HG03025 (cell line): ENCODE data around the gene PDGFC.

Experiments
- ATAC-seq: cut with Tn5 transposase; IDR thresholded peaks from one replicate; pipeline ENCODE4 v1.9.1; 2021; ENCODE audit warnings: mild to moderate bottlenecking, moderate library complexity; ENCODE audit not compliant: unreplicated experiment, low FRiP score

Gene PDGFC

DNA sequence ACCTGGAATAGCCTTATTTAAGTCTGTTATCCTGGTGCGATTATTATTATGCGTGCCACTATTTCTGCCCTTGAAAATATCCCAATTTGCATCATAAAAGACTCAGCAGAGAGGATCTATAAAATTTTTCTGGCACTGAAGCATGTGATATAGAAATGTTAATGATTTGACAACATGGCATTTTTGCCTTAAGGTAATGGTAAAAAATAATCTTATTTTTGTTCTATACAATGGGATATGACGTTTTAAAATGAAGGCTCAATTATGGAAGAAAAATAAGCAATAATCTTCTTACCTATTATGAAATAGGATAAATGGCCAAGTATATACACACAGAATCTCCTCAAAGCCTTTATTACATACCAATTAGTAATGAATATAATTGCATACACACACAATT is 113.5 kb downstream of the PDGFC start:
- no peak for ATAC-seq

DNA sequence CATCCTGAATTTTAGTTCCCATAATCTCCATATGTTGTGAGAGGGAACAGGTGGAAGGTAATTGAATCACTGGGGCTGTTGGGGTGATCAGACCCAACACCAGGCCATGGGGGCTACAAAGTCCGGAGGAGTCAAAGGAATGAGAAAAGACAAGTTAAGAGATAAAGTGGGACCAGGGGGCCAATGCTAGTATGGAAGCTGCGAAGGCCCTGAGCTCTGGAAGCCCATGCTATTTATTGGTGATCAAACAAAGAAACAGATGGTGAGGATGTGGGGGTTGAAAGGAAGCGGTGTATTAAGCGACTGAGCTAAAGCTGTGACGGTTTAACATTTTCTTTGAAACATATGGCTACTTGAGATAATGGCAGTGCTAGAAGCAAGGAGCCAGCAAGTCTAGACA is 132.8 kb downstream of the PDGFC start:
- ATAC-seq, result no peak

DNA sequence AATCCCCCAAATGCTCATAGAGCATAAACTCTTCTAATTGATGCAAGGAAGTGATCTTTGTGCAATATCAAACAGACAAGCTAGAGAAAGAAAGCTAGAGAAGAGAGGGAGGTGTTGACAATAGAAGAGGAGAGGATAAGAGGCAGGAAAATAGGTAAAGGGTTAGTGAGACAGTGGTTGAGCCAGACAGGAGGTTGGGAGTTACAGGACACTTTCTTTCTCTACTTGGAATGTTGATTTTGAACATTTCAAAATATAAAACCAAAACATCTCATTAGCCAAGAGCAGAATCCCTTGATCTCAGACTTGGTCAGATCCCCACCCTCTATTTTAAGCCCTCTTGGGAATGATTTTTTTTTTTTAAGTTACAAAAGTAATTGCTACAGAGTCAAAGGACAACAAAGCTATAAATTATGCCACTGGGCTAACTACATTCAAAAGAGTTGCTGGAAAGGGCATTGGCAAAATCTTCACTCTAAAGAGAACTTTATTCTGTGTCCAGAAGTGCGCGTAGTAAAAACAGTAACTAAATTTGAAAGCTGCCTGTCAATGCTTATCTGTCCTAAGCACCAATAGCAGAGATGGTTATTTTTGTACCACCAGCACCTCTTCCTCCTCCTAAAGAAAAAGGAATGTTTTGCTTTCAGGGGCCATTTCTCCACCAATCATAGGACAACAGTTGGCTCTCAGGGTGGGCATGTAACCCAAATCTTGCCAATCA is 133.8 kb downstream of the PDGFC start:
- ATAC-seq, result no peak

DNA sequence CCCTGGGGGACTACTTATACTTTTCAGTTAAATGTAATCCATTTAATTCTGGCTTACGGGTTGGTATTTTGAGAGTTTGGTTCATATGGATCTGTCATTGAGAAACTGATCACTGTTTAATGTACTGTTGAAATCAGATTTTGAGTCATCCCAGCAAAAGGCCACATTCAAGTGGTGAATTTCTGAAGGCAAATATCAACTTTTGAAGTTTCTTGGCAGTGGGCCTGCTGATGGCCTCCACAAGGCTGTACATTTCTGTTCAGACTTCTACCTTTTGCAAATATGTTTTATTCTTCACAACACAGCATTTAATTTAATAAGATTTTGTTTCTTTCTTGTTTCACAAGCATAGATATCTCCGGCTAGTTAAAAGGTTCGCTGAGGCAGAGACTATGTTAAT is 138.7 kb downstream of the PDGFC start:
- ATAC-seq, result no peak

DNA sequence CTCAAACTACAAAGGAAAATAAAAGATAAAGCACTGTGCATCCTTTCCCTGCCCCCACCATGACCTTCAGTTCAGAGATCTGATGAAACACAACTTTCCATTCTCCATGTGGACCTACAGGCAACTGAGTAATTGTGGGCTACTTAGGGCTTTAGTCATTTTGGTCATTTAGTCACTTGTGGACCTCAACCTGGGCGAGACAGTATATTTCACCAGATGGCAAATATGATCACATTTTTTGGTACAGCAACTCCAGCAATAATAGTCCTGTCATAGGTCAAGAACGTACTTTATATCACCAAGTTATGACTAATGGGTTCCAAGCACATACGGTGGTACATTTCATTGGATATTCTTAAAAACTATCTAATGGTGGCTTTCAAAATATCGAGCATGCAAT is 141.2 kb downstream of the PDGFC start:
- ATAC-seq, result no peak

DNA sequence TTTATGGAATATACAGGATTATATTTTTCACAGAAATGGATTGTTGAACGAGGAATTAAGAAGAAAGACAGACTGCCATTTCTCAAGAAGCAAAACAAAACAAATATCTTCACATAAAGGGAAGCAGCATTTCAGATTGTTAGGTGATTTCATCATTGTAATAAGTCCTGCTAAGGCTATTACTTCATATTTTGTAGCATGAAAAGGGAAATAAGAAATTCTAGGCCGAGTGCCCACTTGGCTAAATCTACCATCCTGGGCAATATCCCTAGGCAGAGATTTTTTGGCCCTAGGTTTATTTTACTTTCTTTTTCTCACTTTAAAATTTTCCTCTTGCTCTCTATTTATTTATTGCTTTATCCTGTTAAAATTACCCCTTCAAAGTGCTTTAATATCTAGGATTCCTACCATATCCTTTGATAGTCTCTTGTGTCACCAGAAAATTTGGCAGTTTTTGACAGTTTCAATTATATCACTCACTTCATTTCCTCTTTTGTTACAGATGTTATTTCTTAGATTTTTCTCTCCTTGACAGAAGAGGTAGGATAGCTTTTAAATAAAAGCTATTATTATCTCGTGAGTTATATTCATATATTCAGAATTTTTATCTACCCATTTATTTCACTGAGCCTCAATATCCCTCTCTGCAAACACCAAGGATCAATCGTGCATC is 142.3 kb downstream of the PDGFC start:
- ATAC-seq, result no peak

DNA sequence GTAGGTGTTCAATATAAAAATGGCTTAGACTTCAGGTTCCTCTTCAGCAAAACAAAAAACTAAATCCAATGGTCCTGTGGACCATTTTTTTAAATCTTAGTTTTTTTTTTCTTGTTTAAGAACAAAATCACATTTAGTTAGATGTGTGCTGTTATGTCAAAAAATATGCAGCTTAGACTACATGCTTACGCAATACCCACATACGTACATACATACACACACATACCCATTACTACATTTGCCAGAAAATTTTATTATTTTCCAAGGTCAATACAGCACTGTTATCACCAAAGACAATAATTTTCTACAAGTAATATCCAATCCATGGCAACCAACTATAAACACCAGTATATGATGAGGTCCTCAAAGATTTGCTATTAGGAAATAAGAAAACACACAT is 144.1 kb downstream of the PDGFC start:
- no peak for ATAC-seq

DNA sequence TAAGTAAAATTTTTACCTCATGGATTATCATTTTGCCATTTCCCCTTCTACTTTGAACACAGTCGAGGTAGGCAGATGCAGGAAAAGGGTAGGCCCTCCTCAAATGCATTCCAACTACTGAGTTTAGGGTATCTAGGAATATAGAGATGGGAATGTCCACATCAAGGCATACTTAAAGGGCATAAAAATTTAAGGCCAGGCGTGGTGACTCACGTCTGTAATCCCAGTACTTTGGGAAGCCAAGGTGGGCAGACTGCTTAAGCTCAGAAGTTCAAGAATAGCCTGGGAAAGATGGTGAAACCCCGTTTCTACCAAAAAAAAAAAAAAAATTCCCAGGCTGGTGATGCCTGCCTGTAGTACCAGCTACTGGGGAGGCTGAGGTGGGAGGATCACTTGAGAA is 146.5 kb downstream of the PDGFC start:
- ATAC-seq, result no peak

DNA sequence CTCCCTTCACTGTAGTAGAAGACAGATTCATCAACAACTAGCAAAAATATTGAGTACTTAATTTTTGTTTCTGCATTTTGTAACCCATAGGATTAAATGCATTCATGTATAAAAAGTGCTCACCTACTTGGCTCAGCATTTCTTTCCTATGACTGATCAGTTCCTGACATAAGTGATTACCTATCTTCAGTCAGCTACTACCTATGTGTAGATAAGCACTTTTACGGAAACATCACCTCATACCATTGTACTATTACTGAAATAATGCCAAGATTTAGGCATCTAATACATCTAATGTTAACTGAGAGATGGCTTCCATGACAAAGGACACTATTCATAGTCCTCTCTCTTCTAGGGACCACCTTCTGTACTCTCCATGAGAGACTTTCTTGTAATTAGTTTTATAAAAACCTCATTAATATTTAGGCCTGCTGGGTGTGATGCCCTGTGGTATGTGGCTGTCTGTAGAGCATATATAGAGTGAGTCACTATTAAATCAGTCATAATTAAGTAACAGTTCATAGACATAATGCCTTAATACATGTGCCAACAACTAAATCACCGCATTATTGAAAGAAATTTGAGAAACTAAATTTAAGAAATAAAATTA is 147.0 kb downstream of the PDGFC start:
- no peak for ATAC-seq

DNA sequence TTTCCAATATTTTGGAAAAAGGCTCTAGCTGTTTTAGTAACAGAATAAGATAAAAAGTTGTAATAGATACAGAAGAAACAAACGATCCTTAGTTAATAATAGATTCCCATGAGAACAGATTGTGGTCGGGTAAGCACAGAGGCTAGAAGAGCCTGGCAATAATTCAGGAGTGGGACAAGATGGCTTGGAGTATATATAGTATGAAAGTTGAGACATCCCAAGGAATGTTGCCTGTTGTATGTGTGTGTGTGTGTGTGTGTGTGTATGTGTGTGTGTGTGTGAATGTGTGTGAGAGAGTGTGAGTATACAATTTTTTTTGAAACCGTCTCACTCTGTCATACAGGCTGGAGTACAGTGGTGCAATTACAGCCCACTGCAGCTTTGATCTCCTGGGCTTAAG is 150.7 kb downstream of the PDGFC start:
- ATAC-seq, result no peak

DNA sequence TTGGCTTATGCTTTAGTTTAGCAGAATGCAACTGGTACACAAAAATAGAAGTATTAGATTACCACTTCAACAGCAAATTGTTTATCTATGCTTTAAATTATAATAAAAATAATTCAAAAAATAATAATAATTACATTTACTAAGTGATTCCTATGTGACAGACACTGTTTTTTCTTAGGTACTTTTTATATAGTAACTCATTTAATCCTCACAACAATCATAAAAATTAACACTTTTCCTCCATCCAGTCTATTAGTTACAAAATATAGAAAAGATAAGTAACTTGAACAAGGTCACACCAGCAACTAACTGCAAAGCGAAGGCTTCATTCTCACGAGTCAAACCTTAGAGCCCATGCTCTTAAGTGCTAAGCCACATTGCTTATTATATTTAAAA is 155.2 kb downstream of the PDGFC start:
- ATAC-seq, result no peak

DNA sequence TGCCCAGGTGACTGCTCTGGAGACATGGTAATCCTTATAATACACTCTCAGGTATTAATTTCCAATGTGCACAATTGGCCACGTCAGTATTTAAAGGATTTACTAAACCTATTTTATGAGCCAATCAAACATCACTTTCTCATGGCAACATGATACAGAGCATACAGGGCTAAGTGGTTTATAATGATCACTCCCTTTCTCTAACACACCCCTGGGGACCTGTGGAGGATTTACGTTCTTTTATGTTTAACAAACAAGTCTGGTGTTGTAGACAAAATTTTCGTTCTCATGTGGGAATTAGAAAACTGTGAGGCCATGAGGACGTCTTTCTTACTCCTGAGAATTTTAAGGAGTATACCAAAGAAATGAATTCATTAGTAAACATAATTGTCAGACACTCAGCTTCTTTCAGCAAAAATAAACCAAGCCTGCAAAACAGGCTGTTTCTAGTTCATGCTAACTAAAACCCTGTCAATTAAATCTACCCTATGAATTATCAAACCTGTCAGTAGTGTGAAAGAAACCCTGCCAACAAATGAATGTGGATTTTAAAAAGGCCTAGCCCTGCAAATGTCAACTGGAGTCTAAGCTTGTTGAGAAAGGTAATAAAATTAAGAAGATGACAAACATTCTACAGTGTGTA is 155.8 kb downstream of the PDGFC start:
- no peak for ATAC-seq

DNA sequence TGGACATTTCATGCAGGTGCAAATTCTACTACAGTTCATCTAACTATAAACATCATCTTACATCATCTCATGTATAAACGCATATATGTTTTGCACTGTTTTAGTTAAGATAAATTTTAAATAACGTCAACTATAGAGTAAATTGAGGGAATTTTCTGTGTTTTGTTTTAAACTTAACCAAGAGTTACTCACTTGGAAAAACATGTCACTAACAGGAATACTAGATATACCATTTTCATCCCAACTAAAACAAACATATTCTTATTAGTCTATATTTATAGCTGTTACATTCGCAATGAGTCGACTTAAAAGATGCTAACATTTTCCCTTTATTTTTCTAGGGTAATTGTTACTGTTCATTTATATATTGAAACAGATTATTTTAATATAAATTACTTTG is 159.6 kb downstream of the PDGFC start:
- ATAC-seq, result no peak

DNA sequence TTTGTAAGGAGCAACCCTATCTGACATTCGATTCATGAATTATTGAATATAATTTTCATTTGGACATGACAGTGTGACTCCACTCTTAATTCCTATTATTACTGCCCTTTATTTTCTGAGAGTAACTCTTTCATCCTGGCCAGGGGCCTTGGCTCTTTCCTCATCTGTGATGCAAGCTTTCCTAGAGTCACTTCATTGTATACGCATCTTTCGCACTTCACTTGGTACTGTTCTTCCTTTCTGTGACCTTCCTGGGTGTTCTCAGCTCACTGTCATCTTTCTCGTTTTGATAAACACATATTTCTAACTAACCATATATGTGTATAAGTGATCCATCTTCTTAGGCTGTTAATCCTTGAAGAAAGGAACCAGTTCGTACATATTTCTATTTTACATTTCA is 160.3 kb downstream of the PDGFC start:
- no peak for ATAC-seq

DNA sequence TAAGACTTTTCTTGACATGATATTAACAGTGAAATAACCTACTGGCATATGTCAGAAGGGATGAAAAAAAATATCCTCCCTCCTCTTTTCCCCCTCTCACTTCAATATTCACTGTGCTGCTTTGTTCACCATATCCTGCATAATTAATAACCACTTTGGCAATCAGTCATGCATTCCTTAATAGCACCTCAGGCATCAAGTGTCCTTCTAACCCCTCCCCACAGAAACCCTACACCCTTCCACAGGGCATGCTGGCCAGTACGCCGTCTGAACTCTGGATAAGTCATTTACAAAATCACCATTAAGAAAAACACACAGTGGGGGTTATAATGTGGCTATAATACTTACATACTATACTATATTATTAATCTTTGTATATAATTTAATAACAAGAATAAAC is 165.9 kb downstream of the PDGFC start:
- ATAC-seq, result no peak

DNA sequence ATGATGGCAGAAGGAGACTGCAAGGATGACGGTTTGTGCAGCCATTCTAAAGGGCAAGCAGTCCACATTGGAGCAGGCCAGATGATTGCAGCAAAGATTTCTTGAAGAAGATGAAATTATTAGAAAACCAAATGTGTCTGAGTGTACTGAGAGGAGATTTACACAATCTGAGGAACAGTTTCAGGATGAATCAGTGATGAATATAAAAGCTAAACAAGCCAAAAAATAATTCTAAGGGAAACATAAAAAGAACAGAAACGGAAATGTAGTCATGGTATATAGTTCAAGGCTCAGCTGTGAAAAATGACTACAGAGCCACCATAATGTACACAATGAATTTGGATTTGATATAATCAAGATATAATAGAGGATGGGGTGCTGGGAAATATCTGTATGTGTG is 168.5 kb downstream of the PDGFC start:
- ATAC-seq, result no peak

DNA sequence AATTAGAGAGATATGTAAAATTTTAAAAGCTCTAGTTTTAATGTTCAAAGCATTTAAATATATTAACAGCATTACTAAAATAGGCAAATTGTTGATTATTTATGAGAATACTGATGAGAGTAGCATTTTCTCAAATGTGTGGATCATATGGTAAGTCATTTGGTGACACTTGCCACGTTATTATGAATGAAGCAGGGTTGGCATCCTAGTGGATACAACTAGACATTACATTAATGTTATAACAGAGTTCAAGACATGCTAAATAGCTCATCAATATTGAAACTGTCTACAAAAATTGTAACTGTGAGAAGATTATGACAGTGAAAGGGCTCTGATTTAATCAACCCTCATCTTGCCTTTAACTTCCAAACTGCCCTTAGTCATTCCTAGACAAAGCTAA is 171.1 kb downstream of the PDGFC start:
- no peak for ATAC-seq

DNA sequence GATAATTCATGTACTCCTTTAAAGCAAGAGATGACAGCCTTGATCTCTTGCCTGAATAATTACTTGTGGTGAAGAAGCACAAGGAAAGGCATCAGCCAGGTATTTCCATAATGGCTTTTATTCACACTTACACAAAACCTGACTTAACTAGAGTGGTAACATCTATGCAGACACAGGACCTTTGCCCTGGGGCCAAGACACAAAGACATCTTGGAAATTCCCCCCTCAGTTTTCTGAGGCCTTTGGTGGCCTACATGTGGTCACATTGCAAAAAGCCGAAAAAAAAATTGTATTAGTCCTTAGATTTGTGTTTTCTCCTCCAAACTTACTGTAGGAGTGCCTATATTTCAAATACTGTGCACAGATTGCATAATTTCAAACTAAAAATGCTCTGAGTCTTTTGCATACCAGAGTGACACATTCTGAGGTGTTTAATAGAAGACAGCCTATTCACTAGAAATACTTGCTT is 172.4 kb downstream of the PDGFC start:
- no peak for ATAC-seq

DNA sequence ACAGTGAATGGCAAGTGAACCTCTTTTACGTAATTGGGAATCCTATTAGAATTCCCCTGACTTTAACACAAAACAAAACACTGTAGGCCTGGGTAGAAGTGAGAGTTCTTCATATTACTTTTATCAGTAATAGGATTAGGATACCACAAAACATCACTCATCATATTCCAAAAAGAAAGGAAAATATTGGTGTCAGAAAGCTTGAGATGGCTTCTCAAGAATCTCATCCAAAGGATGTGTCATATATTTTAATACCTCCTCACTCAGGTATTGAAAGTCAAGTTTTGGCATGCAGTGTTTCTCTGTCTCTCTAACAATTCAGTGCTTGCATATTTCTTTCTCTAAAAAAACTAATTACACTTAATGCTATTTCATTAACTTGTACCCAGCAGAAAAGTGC is 173.2 kb downstream of the PDGFC start:
- ATAC-seq, result no peak

DNA sequence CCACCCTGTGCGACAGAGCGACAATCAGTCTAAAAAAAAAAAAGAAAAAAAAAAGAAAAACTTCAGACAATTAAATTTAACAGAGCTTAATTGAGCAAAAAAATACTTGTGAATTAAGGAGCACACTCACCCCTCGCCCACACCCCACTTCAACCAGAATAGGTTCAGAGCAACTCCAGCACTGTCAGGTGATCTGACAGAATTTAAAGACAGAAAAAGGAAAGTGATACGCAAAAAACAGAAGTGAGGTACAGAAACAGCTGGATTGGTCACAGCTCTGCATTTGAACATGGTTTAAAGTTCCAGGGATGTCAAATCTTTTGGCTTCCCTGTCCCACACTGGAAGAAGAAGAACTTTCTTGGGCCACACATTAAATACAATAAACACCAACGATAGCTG is 174.4 kb downstream of the PDGFC start:
- ATAC-seq, result no peak

DNA sequence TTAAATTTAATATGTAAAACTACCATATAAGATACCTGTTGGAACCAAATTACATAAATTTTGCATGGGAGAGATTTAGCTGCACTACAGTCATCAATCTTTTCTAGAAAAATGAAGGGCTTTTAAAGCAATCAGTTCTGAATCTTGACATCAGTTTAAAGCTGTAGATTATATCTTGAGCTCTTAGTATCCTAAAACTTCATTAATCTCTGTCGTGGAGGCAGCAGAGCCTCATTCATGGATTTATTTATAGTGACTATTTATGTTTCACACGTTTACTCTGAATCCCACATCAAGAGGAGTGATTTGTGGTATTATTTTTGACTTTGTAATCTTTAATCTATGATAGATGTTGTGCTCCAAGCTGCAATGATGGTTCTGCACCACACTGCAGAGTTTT is 175.9 kb downstream of the PDGFC start:
- no peak for ATAC-seq
